Body of pancreas (tissue), 4 donors: ENCODE data around the gene SLC24A4.

ENCODE experiments used
- CTCF ChIP-seq, 7 experiments: fragments of 450-650 bp in 4 of 7; fragments of 200-600 bp in 3 of 7; sonication (generic) in 3 of 7; IDR thresholded peaks; one replicate each; pipeline ENCODE4 v1.5.1; 2016 to 2019; ENCODE audit warnings: antibody characterized with exemption in 7 of 7
- POLR2A ChIP-seq, 3 donors: fragments of 450-650 bp; IDR thresholded peaks; one replicate each; pipeline ENCODE4 v1.6.1; 2016; ENCODE audit warnings: antibody characterized with exemption in 3 of 3, mild to moderate bottlenecking in 2 of 3

- TF ChIP-seq CTCF (IDR thresholded peaks at IDR 0.05) (no peak), POLR2A (IDR thresholded peaks at IDR 0.05) (no peak)
These were observed 147.2 kb downstream of the SLC24A4 start for GRCh38 chr14:92470215-92470614.
